Caki2 (cell line): ENCODE data around the gene MAST2. TPM values are rescaled to one million over a fixed set of nuclear protein-coding genes. Genes with fewer than 3 reads are reported as not detected.
"Not testable (repeated sequence)": the region's sequence is repeated elsewhere in the genome, so short reads cannot be mapped to it uniquely, and the experiment has no call there.

Experiments
- DNase-seq: peaks from one replicate; pipeline ENCODE4 v3.0.0-alpha.2; 2015; ENCODE audit warnings: low read depth
- in situ Hi-C: cut with HindIII; loops from 2 replicates; pipeline ENCODE4 v1.10.0; 2016; ENCODE audit warnings: low sequenced_read_pairs, low pct_unique_long_range_greater_than_20kb, mixed read lengths
- total RNA-seq: library from RNA; depleted of rRNA; stranded (reverse); fragments of >200 nt; shearing (Covaris generic); gene quantifications from 2 replicates; pipeline ENCODE4 v1.2.3, GENCODE V29; 2014; ENCODE audit warnings: low replicate concordance

MAST2 gene
- total RNA-seq, 1 experiment from 2014 or later: 27.5 TPM

GRCh38 chr1:45953934-45954847 lies 150.8 kb downstream of the MAST2 start:
- in situ Hi-C loops: no loop called here
- DNase-seq: peak; percentile 81

DNA sequence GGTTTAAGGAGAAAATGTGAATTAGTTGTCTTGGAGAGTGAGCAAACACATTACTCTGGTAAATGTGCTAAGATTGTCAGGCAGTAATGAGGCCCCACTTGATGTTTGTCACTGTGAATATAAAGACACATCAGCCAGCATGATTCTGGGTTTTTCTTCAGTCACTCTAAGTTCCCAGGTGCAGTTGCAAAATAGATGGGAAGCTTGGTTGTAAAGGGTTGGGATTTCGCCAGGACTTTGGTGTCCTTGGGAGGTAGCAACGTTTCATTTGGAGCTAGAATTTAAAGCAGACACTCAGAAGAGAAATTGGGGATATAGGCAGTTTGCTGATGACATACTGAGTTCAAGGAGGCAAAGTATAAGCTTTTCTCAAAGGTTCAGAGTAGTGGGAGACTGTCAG lies 154.3 kb downstream of the MAST2 start:
- no peak for DNase-seq

DNA sequence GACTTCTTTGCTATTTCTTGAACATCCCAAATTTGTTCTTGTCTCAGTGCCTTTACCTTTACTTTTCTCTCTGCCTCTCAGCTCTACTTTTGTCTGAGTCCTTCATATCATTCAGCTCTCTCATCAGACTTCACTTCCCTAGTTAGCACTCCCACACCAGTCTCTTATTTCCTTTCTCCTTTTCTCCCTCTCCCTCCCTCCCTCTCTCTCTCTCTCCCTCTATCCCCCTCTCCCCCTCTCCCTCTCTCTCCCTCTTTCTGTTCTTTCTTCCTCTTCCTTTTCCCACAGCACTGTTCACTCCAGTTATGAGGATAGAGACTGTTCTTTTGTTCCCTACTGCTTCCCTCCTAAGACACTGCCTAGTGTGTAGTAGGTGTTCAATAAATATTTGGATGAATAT lies 154.9 kb downstream of the MAST2 start:
- in situ Hi-C loops: no loop called here

More for the DNA sequence above, 154.3 kb downstream of the MAST2 start:
- in situ Hi-C loops: no loop called here

DNA sequence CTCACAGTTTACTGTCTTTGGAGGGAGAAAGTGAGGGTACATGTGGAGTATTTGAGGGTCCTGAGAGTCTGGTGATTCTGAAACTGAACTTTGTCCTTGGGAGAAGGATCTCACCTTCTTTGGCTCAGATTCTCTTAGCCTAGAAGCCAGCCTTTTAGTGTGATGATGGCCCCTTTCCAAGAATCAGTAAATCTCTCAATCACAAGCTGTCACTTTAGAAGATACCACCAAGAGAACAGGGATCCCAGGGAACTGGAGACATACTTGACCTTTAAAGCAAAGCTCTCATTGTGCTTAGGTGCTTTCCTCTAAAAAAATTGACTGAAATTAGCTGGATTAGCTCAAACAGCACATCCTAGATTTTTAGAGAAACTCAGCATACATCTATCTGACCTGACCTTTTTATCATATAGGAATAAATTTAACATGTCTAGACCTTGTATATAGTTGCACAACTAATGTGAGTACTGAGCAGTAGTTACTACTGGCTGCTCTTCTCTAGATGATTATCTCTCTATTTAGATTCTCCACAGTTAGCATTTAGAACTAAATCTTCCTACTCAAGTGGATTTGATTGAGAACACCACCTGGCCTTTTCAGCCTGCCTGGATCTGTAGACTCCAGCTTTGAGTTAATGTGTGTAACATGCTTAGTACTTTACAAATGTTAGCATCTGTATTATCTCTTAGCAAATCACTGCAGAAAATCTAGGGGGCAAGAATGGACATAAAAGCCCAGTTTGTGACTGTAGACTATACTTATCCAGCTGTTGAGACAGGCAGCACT lies 157.7 kb downstream of the MAST2 start:
- DNase-seq: no peak
- in situ Hi-C loops: no loop called here

More for the DNA sequence above, 154.9 kb downstream of the MAST2 start:
- DNase-seq: no peak

- in situ Hi-C loops, DNase-seq: not testable (repeated sequence)
These were observed 158.5 kb downstream of the MAST2 start for GRCh38 chr1:45961936-45962335.

GRCh38 chr1:45968941-45969666 lies 165.7 kb downstream of the MAST2 start:
- in situ Hi-C loops: no loop called here

DNA sequence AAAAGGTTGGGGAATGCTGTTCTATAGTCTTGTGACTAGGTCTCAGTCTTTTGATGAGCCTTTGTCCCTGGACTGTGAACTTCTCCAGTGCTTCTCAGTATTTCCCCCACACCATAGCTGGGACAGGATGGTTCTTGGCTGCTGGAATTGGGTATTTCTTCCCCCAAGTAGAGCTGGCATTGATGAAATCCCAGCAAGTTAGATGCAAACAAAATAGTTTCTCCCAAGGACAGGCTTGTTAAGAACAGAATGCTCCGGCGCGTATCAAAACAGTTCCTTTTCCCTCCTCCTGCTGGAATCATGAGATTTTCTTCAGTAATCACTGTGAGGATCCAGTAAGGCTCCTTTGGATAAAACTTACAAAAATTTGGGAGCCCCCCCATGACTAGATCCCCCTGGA lies 166.5 kb downstream of the MAST2 start:
- in situ Hi-C loops: no loop called here
- DNase-seq: no peak

More at GRCh38 chr1:45968941-45969666, 165.7 kb downstream of the MAST2 start:
- no peak for DNase-seq

DNA sequence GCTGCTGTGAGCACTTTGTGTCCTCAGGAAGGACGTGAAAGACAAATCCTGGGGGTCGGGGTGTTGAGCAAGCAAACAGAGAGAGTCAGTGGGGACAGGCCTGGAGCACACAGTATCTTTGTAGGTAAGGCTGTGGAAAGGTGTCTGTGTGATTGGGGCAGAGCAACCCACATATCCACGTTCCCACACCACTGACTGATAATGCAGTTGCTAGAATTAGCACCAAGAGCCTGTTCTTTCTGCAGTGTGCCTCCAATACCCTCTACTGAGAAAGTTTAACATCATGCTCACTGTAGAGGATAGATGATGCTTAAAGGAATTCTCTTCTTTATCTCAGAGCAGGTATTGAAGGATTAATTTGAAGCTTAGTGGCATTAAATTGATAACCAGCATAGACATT lies 167.9 kb downstream of the MAST2 start:
- DNase-seq: no peak
- in situ Hi-C loops: no loop called here

DNA sequence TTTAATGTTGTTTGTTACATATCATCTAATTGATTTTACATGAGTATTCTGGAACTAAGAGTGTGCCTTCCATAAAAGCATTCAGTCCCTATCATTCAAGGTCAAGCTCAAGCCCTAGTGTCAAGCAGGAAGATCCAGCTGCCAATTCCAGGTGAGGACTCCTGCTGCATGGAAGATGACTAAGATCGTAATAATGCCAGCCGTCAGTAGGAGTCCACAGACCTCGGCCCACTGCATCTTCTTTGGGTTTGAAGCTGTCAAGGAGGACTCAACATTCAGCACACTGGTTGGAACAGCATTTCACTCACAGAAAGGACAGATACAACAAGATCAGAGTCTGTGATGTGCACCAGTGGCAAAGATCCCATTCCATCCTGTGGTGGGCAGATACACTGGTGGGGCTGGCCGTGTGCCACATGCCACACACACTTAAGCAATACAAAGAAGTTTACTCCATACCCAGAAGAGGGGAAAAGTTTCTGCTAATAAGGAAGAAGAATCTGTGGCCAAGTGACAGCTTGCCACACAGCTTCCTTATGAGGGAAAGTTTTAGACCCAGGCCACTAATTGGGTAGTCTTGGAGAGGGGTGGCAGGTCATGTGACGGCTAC lies 168.6 kb downstream of the MAST2 start:
- in situ Hi-C loops: no loop called here
- no peak for DNase-seq

- DNase-seq: no peak
- in situ Hi-C loops: no loop called here
These were observed 169.2 kb downstream of the MAST2 start for GRCh38 chr1:45972621-45973020.

DNA sequence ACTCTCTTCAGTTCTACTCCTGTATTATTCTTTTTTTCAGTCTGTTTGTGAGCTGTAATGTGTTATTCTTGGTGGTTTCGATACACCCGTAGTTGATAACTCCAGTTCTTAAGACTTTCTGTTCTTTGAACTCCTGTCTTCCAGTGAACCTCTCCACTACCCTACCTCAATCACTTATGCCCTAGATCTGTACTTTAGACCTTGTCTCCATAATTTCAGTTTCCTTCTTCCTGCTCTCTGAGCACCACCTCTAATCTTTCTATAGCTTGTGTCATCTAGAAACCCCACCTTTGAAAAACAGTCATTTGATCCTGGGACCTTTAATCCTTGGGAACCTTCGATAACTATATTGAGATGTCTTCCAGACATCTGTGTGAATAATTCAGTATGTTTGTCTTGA lies 169.7 kb downstream of the MAST2 start:
- DNase-seq: no peak
- in situ Hi-C loops: no loop called here

DNA sequence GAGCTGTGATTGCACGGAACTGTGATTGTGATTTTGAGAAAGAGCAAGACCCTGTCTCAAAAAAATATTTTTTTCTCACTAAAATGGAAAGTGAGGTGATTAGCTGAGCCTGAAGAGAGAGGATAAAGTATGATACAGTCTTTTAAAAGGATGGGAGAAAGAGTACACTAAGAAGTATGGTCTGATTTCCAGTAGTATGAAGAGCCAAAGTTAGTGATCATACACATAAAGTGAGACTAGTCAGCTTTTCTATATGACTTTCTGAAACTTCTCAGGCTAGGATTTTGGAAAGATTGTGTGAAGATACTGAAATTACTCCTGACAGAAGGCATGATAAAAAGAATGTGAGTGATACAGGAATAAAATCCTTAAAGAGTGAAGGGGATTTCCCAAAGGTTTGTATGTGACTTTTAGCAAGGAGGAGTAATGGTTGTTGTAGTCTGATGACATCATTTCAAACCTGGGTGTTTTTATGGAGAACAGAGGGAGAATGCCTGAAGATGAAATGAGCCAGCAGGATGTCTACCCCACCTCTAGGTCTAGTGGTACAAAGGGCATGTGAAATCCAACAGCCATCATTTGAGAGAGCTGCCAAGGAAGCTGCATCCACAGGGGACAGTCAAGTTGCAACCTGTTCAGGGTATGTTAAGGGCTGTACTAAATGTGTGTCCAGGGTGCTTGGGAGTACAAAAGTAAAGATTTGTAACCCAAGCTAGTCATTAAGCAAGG lies 171.3 kb downstream of the MAST2 start:
- DNase-seq: peak; percentile 66
- in situ Hi-C loops: no loop called here

DNA sequence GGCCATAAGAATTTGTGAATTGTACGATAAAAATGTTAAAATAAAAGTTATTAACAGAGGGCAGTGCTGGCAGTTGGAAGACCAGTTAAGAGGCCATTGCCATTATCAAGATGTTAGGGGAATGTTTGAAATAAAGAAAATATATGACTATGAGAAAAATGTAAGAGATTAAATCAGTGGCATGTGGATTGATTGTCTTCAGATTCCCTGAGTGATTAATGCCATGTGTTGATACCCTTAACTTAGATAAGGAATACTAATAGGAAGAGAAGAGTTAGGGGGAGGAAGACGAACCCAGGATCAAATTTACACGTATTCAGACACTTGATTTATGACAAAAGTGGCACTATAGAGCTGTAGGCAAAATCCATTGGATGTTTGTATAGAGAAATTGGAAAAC lies 173.2 kb downstream of the MAST2 start:
- no peak for DNase-seq
- in situ Hi-C loops: no loop called here

- in situ Hi-C loops: no loop called here
- peak; percentile 67 for DNase-seq
These were observed 175.8 kb downstream of the MAST2 start for GRCh38 chr1:45979074-45979777.

DNA sequence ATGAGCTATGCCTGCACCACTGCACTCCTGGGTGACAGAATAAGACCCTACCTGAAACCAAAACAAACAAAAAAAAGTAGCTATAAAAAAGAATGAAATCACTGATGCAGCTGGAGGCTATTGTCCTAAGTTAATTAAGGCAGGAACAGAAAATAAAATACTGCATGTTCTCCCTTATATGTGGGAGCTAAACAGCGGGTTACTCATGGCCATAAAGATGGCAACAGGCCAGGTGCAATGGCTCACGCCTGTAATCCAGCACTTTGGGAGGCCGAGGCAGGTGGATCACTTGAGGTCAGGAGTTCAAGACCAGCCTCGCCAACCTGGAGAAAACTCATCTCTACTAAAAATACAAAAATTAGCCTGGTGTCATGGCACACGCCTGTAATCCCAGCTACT lies 176.4 kb downstream of the MAST2 start:
- DNase-seq: no peak
- in situ Hi-C loops: no loop called here

- in situ Hi-C loops: no loop called here
- DNase-seq: no peak
These were observed 178.9 kb downstream of the MAST2 start for GRCh38 chr1:45982359-45982758.

DNA sequence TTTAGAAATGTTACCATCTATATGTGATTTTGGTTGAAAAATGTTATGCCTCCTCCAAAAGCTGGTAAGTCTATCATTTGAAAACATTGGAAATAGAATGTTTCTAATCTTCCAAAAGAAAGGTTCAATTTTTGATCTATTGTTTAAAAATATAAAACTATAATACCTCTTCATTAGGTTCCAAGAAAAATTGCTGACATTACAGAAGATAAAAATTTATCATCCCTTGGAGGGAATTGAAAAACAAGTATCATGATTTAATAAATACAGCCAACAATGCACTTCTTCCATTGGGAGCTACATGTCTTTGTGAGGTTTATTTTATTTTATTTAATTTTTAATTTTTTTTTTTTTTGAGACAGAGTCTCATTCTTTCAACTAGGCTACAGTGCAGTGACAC lies 180.6 kb downstream of the MAST2 start:
- in situ Hi-C loops: no loop called here
- no peak for DNase-seq
